ENCODE measurements around the gene HEMK1. TPM values are rescaled to one million over a fixed set of nuclear protein-coding genes. Genes with fewer than 3 reads are reported as not detected.

Gene HEMK1
- total RNA-seq, 1 donor from 2014 or later: 6.6 TPM

GRCh38 chr3:50612970-50613846 is 43.9 kb downstream of the HEMK1 start:
- FAIRE-seq (no peak), DNase-seq (ENCODE audit: low read depth) (no peak)
- no peak overlapping the region for H3K4me3 ChIP-seq (ENCODE audit: low read depth, low read length)
- H3K27me3 ChIP-seq (ENCODE audit: control insufficient read depth, insufficient read depth, low read length): no peaks in the 10 kb centered on the region
- TF ChIP-seq, protein P1, sequence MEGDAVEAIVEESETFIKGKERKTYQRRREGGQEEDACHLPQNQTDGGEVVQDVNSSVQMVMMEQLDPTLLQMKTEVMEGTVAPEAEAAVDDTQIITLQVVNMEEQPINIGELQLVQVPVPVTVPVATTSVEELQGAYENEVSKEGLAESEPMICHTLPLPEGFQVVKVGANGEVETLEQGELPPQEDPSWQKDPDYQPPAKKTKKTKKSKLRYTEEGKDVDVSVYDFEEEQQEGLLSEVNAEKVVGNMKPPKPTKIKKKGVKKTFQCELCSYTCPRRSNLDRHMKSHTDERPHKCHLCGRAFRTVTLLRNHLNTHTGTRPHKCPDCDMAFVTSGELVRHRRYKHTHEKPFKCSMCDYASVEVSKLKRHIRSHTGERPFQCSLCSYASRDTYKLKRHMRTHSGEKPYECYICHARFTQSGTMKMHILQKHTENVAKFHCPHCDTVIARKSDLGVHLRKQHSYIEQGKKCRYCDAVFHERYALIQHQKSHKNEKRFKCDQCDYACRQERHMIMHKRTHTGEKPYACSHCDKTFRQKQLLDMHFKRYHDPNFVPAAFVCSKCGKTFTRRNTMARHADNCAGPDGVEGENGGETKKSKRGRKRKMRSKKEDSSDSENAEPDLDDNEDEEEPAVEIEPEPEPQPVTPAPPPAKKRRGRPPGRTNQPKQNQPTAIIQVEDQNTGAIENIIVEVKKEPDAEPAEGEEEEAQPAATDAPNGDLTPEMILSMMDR (IDR thresholded peaks at IDR 0.05; ENCODE audit: insufficient read depth, low read length, severe bottlenecking): no peak
- no peaks in the 10 kb centered on the region for H3K36me3 ChIP-seq (ENCODE audit: control insufficient read depth, insufficient read depth, low read length)

- Histone ChIP-seq H3K36me3 (ENCODE audit: control insufficient read depth, insufficient read depth, low read length) (no peaks in the 10 kb centered on the region), H3K4me3 (ENCODE audit: low read depth, low read length) (no peak overlapping the region), H3K27me3 (ENCODE audit: control insufficient read depth, insufficient read depth, low read length) (no peaks in the 10 kb centered on the region)
- no peak for DNase-seq (ENCODE audit: low read depth)
- TF ChIP-seq, protein P1 (IDR thresholded peaks at IDR 0.05; ENCODE audit: insufficient read depth, low read length, severe bottlenecking): no peak
- no peak for FAIRE-seq
These were observed 45.9 kb downstream of the HEMK1 start for GRCh38 chr3:50615190-50615589.

- TF ChIP-seq, protein P1 (IDR thresholded peaks at IDR 0.05; ENCODE audit: insufficient read depth, low read length, severe bottlenecking): peak; percentile 100
These were observed 46.9 kb downstream of the HEMK1 start for GRCh38 chr3:50616003-50616769.

GRCh38 chr3:50616770-50617095 is 47.4 kb downstream of the HEMK1 start:
- no peaks in the 10 kb centered on the region for H3K36me3 ChIP-seq (ENCODE audit: control insufficient read depth, insufficient read depth, low read length)
- DNase-seq (ENCODE audit: low read depth) (peak; percentile 79), FAIRE-seq (no peak)
- no peaks in the 10 kb centered on the region for H3K27me3 ChIP-seq (ENCODE audit: control insufficient read depth, insufficient read depth, low read length)
- peak overlapping the region; percentile 87 for H3K4me3 ChIP-seq (ENCODE audit: low read depth, low read length)
- TF ChIP-seq, protein P1 (IDR thresholded peaks at IDR 0.05; ENCODE audit: insufficient read depth, low read length, severe bottlenecking): no peak

More at GRCh38 chr3:50616003-50616769, 46.9 kb downstream of the HEMK1 start:
- Histone ChIP-seq H3K36me3 (ENCODE audit: control insufficient read depth, insufficient read depth, low read length) (no peaks in the 10 kb centered on the region), H3K27me3 (ENCODE audit: control insufficient read depth, insufficient read depth, low read length) (no peaks in the 10 kb centered on the region), H3K4me3 (ENCODE audit: low read depth, low read length) (peak overlapping the region; percentile 47)
- FAIRE-seq (peak; percentile 73), DNase-seq (ENCODE audit: low read depth) (peak; percentile 71)

- TF ChIP-seq, protein P1 (IDR thresholded peaks at IDR 0.05; ENCODE audit: insufficient read depth, low read length, severe bottlenecking): no peak
- DNase-seq (ENCODE audit: low read depth) (no peak), FAIRE-seq (no peak)
- H3K4me3 ChIP-seq (ENCODE audit: low read depth, low read length): peak within 1 kb of the TSS; percentile 87
- H3K27me3 ChIP-seq (ENCODE audit: control insufficient read depth, insufficient read depth, low read length): no peaks in the 10 kb centered on the region
- no peaks in the 10 kb centered on the region for H3K36me3 ChIP-seq (ENCODE audit: control insufficient read depth, insufficient read depth, low read length)
These were observed 47.9 kb downstream of the HEMK1 start, which contains the start of gene MAPKAPK3 for GRCh38 chr3:50617096-50617791. Gene MAPKAPK3, plus strand, starts transcription at chr3:50617151. Its CDS starts 415 bp downstream, at chr3:50617566.
